Measurements from ENCODE around the gene GAL3ST2. TPM values are rescaled to one million over a fixed set of nuclear protein-coding genes. Genes with fewer than 3 reads are reported as not detected.

GAL3ST2 gene
- polyA plus RNA-seq, 1 donor from 2014 or later, result not detected

GRCh38 chr2:241755166-241755565 lies 21.5 kb upstream of the GAL3ST2 start:
- Histone ChIP-seq H3F3A (ENCODE audit: insufficient read depth, low read length, poor library complexity, severe bottlenecking) (no peaks in the 10 kb centered on the region), H3K9me2 (ENCODE audit: insufficient read depth, low read length) (no peaks in the 10 kb centered on the region), H3K9ac (ENCODE audit: low read length) (no peak overlapping the region), H3K36me3 (ENCODE audit: insufficient read depth, low read length) (peaks cover under 1% of the 10 kb centered on the region), H3K9me3 (ENCODE audit: low read length) (no peaks in the 10 kb centered on the region), H2AFZ (ENCODE audit: low read depth, low read length) (no peak overlapping the region), H3K27ac (ENCODE audit: low read length) (no peak overlapping the region), H3K27me3 (ENCODE audit: insufficient read depth, low read depth, low read length) (no peaks in the 10 kb centered on the region), H3K4me3 (ENCODE audit: low read length) (no peak overlapping the region), H3K79me2 (replicated peaks; ENCODE audit: insufficient read depth, low read length) (no peaks in the 10 kb centered on the region), H3K4me2 (ENCODE audit: low read length) (no peak overlapping the region), H4K20me1 (ENCODE audit: insufficient read depth) (no peaks in the 10 kb centered on the region)
- TF ChIP-seq EP300 (conservative IDR thresholded peaks at IDR 0.05; ENCODE audit: poor library complexity, severe bottlenecking) (no peak), TAF1 (IDR thresholded peaks at IDR 0.05; ENCODE audit: low read depth) (no peak), MXI1 (conservative IDR thresholded peaks at IDR 0.05; ENCODE audit: poor library complexity, severe bottlenecking) (no peak), EZH2 (IDR thresholded peaks at IDR 0.05; ENCODE audit: borderline replicate concordance, insufficient read depth, low read length, poor library complexity, severe bottlenecking) (no peak), SMC3 (conservative IDR thresholded peaks at IDR 0.05; ENCODE audit: poor library complexity) (no peak), POLR2AphosphoS5 (IDR thresholded peaks at IDR 0.05) (no peak), CTCF (IDR thresholded peaks at IDR 0.05; ENCODE audit: poor library complexity, severe bottlenecking) (no peak)

GRCh38 chr2:241755777-241756176 lies 20.8 kb upstream of the GAL3ST2 start:
- Histone ChIP-seq H3K27me3 (ENCODE audit: insufficient read depth, low read depth, low read length) (no peaks in the 10 kb centered on the region), H2AFZ (ENCODE audit: low read depth, low read length) (no peak overlapping the region), H3F3A (ENCODE audit: insufficient read depth, low read length, poor library complexity, severe bottlenecking) (no peaks in the 10 kb centered on the region), H3K9ac (ENCODE audit: low read length) (no peak overlapping the region), H3K9me3 (ENCODE audit: low read length) (peaks cover 5% of the 10 kb centered on the region), H3K79me2 (replicated peaks; ENCODE audit: insufficient read depth, low read length) (no peaks in the 10 kb centered on the region), H4K20me1 (ENCODE audit: insufficient read depth) (no peaks in the 10 kb centered on the region), H3K36me3 (ENCODE audit: insufficient read depth, low read length) (peaks cover 7% of the 10 kb centered on the region), H3K9me2 (ENCODE audit: insufficient read depth, low read length) (no peaks in the 10 kb centered on the region), H3K4me3 (ENCODE audit: low read length) (no peak overlapping the region), H3K4me2 (ENCODE audit: low read length) (no peak overlapping the region), H3K27ac (ENCODE audit: low read length) (no peak overlapping the region)
- TF ChIP-seq EP300 (conservative IDR thresholded peaks at IDR 0.05; ENCODE audit: poor library complexity, severe bottlenecking), result no peak
- TF ChIP-seq SMC3 (conservative IDR thresholded peaks at IDR 0.05; ENCODE audit: poor library complexity), result no peak
- no peak for TF ChIP-seq RAD21 (conservative IDR thresholded peaks at IDR 0.05)
- TF ChIP-seq MXI1 (conservative IDR thresholded peaks at IDR 0.05; ENCODE audit: poor library complexity, severe bottlenecking), result no peak
- TF ChIP-seq EZH2 (IDR thresholded peaks at IDR 0.05; ENCODE audit: borderline replicate concordance, insufficient read depth, low read length, poor library complexity, severe bottlenecking), result no peak
- no peak for TF ChIP-seq TAF1 (IDR thresholded peaks at IDR 0.05; ENCODE audit: low read depth)
- no peak for TF ChIP-seq CTCF (IDR thresholded peaks at IDR 0.05; ENCODE audit: poor library complexity, severe bottlenecking)
- TF ChIP-seq REST (IDR thresholded peaks at IDR 0.05; ENCODE audit: borderline replicate concordance), result no peak

All from neural cell (in vitro differentiated cells).